Fibroblast of skin of back (primary cell): ENCODE data around the gene E2F3.
"Not testable (repeated sequence)": the region's sequence is repeated elsewhere in the genome, so short reads cannot be mapped to it uniquely, and the experiment has no call there.

Source experiments
- DNase-seq: peaks from one replicate; pipeline ENCODE4 v3.0.0-alpha.2; 2013

The E2F3 gene

GRCh38 chr6:20472748-20473147, 71.1 kb downstream of the E2F3 start:
- DNase-seq, result no peak

GRCh38 chr6:20473518-20473917, 71.8 kb downstream of the E2F3 start:
- no peak for DNase-seq

- no peak for DNase-seq
These were observed 73.3 kb downstream of the E2F3 start for GRCh38 chr6:20474874-20475542.

GRCh38 chr6:20476501-20477043, 74.9 kb downstream of the E2F3 start:
- no peak for DNase-seq

- no peak for DNase-seq
These were observed 75.8 kb downstream of the E2F3 start for GRCh38 chr6:20477485-20477884.

GRCh38 chr6:20479060-20479459, 77.4 kb downstream of the E2F3 start:
- DNase-seq, result no peak

GRCh38 chr6:20479526-20479925, 77.8 kb downstream of the E2F3 start:
- no peak for DNase-seq

- no peak for DNase-seq
These were observed 79.6 kb downstream of the E2F3 start for GRCh38 chr6:20481281-20481680.

- DNase-seq, result no peak
These were observed 82.3 kb downstream of the E2F3 start for GRCh38 chr6:20483887-20484497.

- peak; percentile 3 for DNase-seq
These were observed 85.0 kb downstream of the E2F3 start for GRCh38 chr6:20486641-20487040.

- DNase-seq, result no peak
These were observed 86.1 kb downstream of the E2F3 start for GRCh38 chr6:20487669-20488375.

GRCh38 chr6:20490591-20490990, 88.9 kb downstream of the E2F3 start:
- no peak for DNase-seq

GRCh38 chr6:20492099-20492498, 90.4 kb downstream of the E2F3 start:
- DNase-seq, result no peak

- peak; percentile 30 for DNase-seq
These were observed 95.7 kb downstream of the E2F3 start for GRCh38 chr6:20497216-20498040.

GRCh38 chr6:20498041-20498385, 96.3 kb downstream of the E2F3 start:
- no peak for DNase-seq

- DNase-seq, result no peak
These were observed 107.5 kb downstream of the E2F3 start for GRCh38 chr6:20509212-20509611.

GRCh38 chr6:20511852-20512251, 110.2 kb downstream of the E2F3 start:
- no peak for DNase-seq

GRCh38 chr6:20525208-20525607, 123.5 kb downstream of the E2F3 start:
- DNase-seq, result not testable (repeated sequence)

GRCh38 chr6:20529086-20529448, 127.4 kb downstream of the E2F3 start:
- peak; percentile 49 for DNase-seq

- DNase-seq, result no peak
These were observed 131.2 kb downstream of the E2F3 start for GRCh38 chr6:20532881-20533280.

GRCh38 chr6:20533746-20534294, 132.1 kb downstream of the E2F3 start:
- no peak for DNase-seq
